Fibroblast of peridontal ligament (primary cell): Measurements from ENCODE around the gene MCTP1.
A peak's percentile ranks its signal among the peaks of the same experiment; 100 is the strongest.
"Not testable (repeated sequence)": the region's sequence is repeated elsewhere in the genome, so short reads cannot be mapped to it uniquely, and the experiment has no call there.

ENCODE experiments used
- DNase-seq: peaks from one replicate; pipeline ENCODE4 v3.0.0-alpha.2; 2010; ENCODE audit errors: extremely low read depth

The MCTP1 gene

GRCh38 chr5:95252801-95253200 is 32.1 kb downstream of the MCTP1 start:
- no peak for DNase-seq

- DNase-seq, result no peak
Measured at GRCh38 chr5:95251185-95251584, 33.7 kb downstream of the MCTP1 start.

- DNase-seq, result no peak
Measured at GRCh38 chr5:95244479-95244878, 40.4 kb downstream of the MCTP1 start.

- no peak for DNase-seq
Measured at GRCh38 chr5:95241635-95242034, 43.3 kb downstream of the MCTP1 start.

GRCh38 chr5:95241161-95241560 is 43.7 kb downstream of the MCTP1 start:
- no peak for DNase-seq

- peak; percentile 8 for DNase-seq
Measured at GRCh38 chr5:95238560-95239325, 46.2 kb downstream of the MCTP1 start.

- no peak for DNase-seq
Measured at GRCh38 chr5:95237324-95237723, 47.6 kb downstream of the MCTP1 start.

- DNase-seq, result no peak
Measured at GRCh38 chr5:95235439-95235982, 49.4 kb downstream of the MCTP1 start.

- DNase-seq, result no peak
Measured at GRCh38 chr5:95229646-95230045, 55.2 kb downstream of the MCTP1 start.

GRCh38 chr5:95224701-95225459 is 60.0 kb downstream of the MCTP1 start:
- DNase-seq, result no peak

GRCh38 chr5:95223566-95224258 is 61.2 kb downstream of the MCTP1 start:
- no peak for DNase-seq

GRCh38 chr5:95222836-95223235 is 62.1 kb downstream of the MCTP1 start:
- DNase-seq, result no peak

- DNase-seq, result no peak
Measured at GRCh38 chr5:95221234-95221633, 63.7 kb downstream of the MCTP1 start.

- DNase-seq, result no peak
Measured at GRCh38 chr5:95220381-95220780, 64.5 kb downstream of the MCTP1 start.

GRCh38 chr5:95219411-95219810 is 65.5 kb downstream of the MCTP1 start:
- DNase-seq, result no peak

- DNase-seq, result no peak
Measured at GRCh38 chr5:95217881-95218280, 67.0 kb downstream of the MCTP1 start.

GRCh38 chr5:95217351-95217750 is 67.5 kb downstream of the MCTP1 start:
- DNase-seq, result no peak

GRCh38 chr5:95216136-95216955 is 68.5 kb downstream of the MCTP1 start:
- no peak for DNase-seq

GRCh38 chr5:95207811-95208210 is 77.1 kb downstream of the MCTP1 start:
- not testable (repeated sequence) for DNase-seq

GRCh38 chr5:95194856-95195255 is 90.0 kb downstream of the MCTP1 start:
- DNase-seq, result no peak

- no peak for DNase-seq
Measured at GRCh38 chr5:95191330-95191729, 93.6 kb downstream of the MCTP1 start.
